Measurements from ENCODE around the gene PAPLN. TPM values are rescaled to one million over a fixed set of nuclear protein-coding genes. Genes with fewer than 3 reads are reported as not detected.

Gene PAPLN
- total RNA-seq, 1 donor from 2014 or later: 17.3 TPM

GRCh38 chr14:73245480-73246325, 8.4 kb downstream of the PAPLN start:
- peak; percentile 49 for DNase-seq (ENCODE audit: low spot score)

GRCh38 chr14:73246387-73247150, 9.3 kb downstream of the PAPLN start:
- no peak for DNase-seq (ENCODE audit: low spot score)

- DNase-seq (ENCODE audit: low spot score): no peak
Observed at GRCh38 chr14:73248108-73248868, 11.0 kb downstream of the PAPLN start.

- DNase-seq (ENCODE audit: low spot score): no peak
Observed at GRCh38 chr14:73249108-73249507, 11.8 kb downstream of the PAPLN start.

GRCh38 chr14:73249564-73250316, 12.4 kb downstream of the PAPLN start:
- no peak for DNase-seq (ENCODE audit: low spot score)

GRCh38 chr14:73250317-73250713, 13.0 kb downstream of the PAPLN start:
- no peak for DNase-seq (ENCODE audit: low spot score)

- DNase-seq (ENCODE audit: low spot score): no peak
Observed at GRCh38 chr14:73250781-73251500, 13.6 kb downstream of the PAPLN start.

- no peak for DNase-seq (ENCODE audit: low spot score)
Observed at GRCh38 chr14:73251516-73252215, 14.4 kb downstream of the PAPLN start.

- DNase-seq (ENCODE audit: low spot score): no peak
Observed at GRCh38 chr14:73252491-73253322, 15.4 kb downstream of the PAPLN start.

GRCh38 chr14:73253323-73253610, 16.0 kb downstream of the PAPLN start:
- DNase-seq (ENCODE audit: low spot score): no peak

- DNase-seq (ENCODE audit: low spot score): no peak
Observed at GRCh38 chr14:73253721-73254120, 16.4 kb downstream of the PAPLN start.

- no peak for DNase-seq (ENCODE audit: low spot score)
Observed at GRCh38 chr14:73254247-73255004, 17.1 kb downstream of the PAPLN start.

- no peak for DNase-seq (ENCODE audit: low spot score)
Observed at GRCh38 chr14:73255005-73255400, 17.7 kb downstream of the PAPLN start.

GRCh38 chr14:73255693-73256225, 18.5 kb downstream of the PAPLN start:
- no peak for DNase-seq (ENCODE audit: low spot score)

- no peak for DNase-seq (ENCODE audit: low spot score)
Observed at GRCh38 chr14:73258076-73258475, 20.8 kb downstream of the PAPLN start.

GRCh38 chr14:73258845-73259611, 21.7 kb downstream of the PAPLN start:
- no peak for DNase-seq (ENCODE audit: low spot score)

- no peak for DNase-seq (ENCODE audit: low spot score)
Observed at GRCh38 chr14:73259837-73260236, 22.5 kb downstream of the PAPLN start.

- no peak for DNase-seq (ENCODE audit: low spot score)
Observed at GRCh38 chr14:73260574-73260973, 23.3 kb downstream of the PAPLN start.

All from mucosa of gallbladder (tissue), 1 donor.